Omental fat pad (tissue), 4 donors: ENCODE data around the gene TPX2. TPM values are rescaled to one million over a fixed set of nuclear protein-coding genes. Genes with fewer than 3 reads are reported as not detected.
"Not testable (repeated sequence)": the region's sequence is repeated elsewhere in the genome, so short reads cannot be mapped to it uniquely, and the experiment has no call there.

Experiments
- ATAC-seq: fragments of 150-250 bp; one replicate; pipeline ENCODE4 v1.9.1; 2016; ENCODE audit warnings: mild to moderate bottlenecking, moderate library complexity; ENCODE audit not compliant: low FRiP score
- DNase-seq: peaks from one replicate; pipeline ENCODE4 v3.0.0-alpha.2; 2019; ENCODE audit warnings: low spot score
- CTCF ChIP-seq, 3 donors: fragments of 450-650 bp; IDR thresholded peaks; one replicate each; pipeline ENCODE4 v1.5.1; 2016 to 2017; ENCODE audit warnings: antibody characterized with exemption in 3 of 3, mild to moderate bottlenecking in 3 of 3, moderate library complexity in 2 of 3
- total RNA-seq, 4 donors: library from RNA; depleted of rRNA; stranded (reverse); fragments of >200 nt; gene quantifications; one replicate each; pipeline ENCODE4 v1.1.0, GENCODE V29; 2016

The TPX2 gene
- total RNA-seq, 4 donors from 2014 or later: 0.82 to 4.8 (median 0.97) TPM

GRCh38 chr20:31826074-31826473 lies 87.0 kb downstream of the TPX2 start:
- no peak for TF ChIP-seq CTCF (IDR thresholded peaks at IDR 0.05)
- no peak for DNase-seq
- no peak for ATAC-seq

- TF ChIP-seq CTCF (IDR thresholded peaks at IDR 0.05): no peak
- no peak for DNase-seq
Measured at GRCh38 chr20:31827059-31827458, 88.0 kb downstream of the TPX2 start.

GRCh38 chr20:31828016-31828415 lies 88.9 kb downstream of the TPX2 start:
- not testable (repeated sequence) for DNase-seq, ATAC-seq

More at GRCh38 chr20:31827059-31827458, 88.0 kb downstream of the TPX2 start:
- no peak for ATAC-seq

GRCh38 chr20:31829731-31830130 lies 90.6 kb downstream of the TPX2 start:
- TF ChIP-seq CTCF (IDR thresholded peaks at IDR 0.05): no peak
- ATAC-seq (no peak), DNase-seq (no peak)

GRCh38 chr20:31830406-31830981 lies 91.4 kb downstream of the TPX2 start:
- no peak for TF ChIP-seq CTCF (IDR thresholded peaks at IDR 0.05)
- ATAC-seq: no peak
- DNase-seq: no peak

- DNase-seq: no peak
- no peak for TF ChIP-seq CTCF (IDR thresholded peaks at IDR 0.05)
- ATAC-seq: no peak
Measured at GRCh38 chr20:31831211-31831610, 92.1 kb downstream of the TPX2 start.

- DNase-seq (no peak), ATAC-seq (no peak)
- no peak for TF ChIP-seq CTCF (IDR thresholded peaks at IDR 0.05)
Measured at GRCh38 chr20:31831771-31832306, 92.7 kb downstream of the TPX2 start.
